GM12892 (cell line): Measurements from ENCODE around the gene DNMT3A.

ENCODE experiments used
- POLR2A ChIP-seq: IDR thresholded peaks from 2 replicates; pipeline ENCODE4 v1.6.1; 2011; ENCODE audit warnings: low read depth, low read length, control low read depth
- POLR2AphosphoS5 ChIP-seq: IDR thresholded peaks from 2 replicates; pipeline ENCODE4 v1.6.1; 2011; ENCODE audit warnings: low read depth, low read length, control low read depth
- TAF1 ChIP-seq: IDR thresholded peaks from 2 replicates; pipeline ENCODE4 v1.6.1; 2011; ENCODE audit warnings: low read depth, mild to moderate bottlenecking, control low read depth, low read length, borderline replicate concordance

GRCh38 chr2:25336383-25336841 is 5.3 kb downstream of the DNMT3A start:
- TF ChIP-seq POLR2A (no peak), POLR2AphosphoS5 (no peak), TAF1 (no peak)
